Pulmonary artery endothelial cell (primary cell): Measurements from ENCODE around the gene ECT2L. TPM values are rescaled to one million over a fixed set of nuclear protein-coding genes. Genes with fewer than 3 reads are reported as not detected.

Experiments used
- DNase-seq: peaks from one replicate; pipeline ENCODE4 v3.0.0-alpha.2; 2011; ENCODE audit warnings: low read depth, low spot score
- total RNA-seq: library from RNA; depleted of rRNA; stranded (reverse); fragments of >200 nt; gene quantifications from 2 replicates; pipeline ENCODE4 v1.2.3, GENCODE V29; 2014

ECT2L gene
- total RNA-seq = not detected in 2 replicates

DNA sequence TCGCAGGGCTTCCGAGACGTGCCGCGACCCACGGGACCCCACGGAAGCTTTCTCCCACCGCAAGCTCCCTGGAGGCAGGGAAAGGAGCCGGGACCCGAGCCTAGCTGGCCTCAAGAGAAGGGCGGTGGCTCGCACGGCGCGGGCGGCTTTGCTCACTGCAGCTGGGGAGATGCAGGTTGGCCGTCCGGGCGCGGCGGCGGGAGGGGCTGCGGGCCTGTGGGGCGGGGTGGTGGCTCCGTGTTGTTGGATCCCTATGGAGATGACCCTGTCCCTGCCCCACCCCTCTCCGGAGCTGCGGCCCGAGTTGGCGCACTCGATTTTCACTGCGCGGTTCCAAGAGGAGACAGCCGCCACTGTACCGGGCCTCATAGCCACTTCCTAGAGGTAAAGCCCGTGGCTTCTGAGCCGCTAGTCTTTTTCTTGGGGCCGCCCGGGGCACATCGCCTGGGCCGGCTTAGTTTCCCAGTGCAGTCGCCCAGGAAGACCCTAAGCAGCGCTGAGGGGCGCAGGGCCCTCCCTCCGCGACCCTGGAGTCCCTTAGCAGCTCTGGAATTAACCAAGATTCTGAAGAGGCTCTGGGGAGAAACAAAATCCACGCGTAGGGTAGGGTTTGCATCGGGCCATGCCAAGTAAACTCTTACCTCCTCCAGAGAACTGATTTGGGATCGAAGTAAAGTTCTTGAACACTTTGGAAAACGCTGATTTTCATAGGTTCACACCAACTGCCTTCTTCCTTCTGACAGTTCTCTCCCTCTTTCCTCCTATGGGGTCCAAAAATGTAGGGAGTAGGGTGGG lies at the start of gene ECT2L:
TSS of gene ECT2L (plus strand) at position 279 of the 795 bp plus-strand sequence. CDS start 17,188 bp downstream, outside the sequence.
- no peak for DNase-seq

DNA sequence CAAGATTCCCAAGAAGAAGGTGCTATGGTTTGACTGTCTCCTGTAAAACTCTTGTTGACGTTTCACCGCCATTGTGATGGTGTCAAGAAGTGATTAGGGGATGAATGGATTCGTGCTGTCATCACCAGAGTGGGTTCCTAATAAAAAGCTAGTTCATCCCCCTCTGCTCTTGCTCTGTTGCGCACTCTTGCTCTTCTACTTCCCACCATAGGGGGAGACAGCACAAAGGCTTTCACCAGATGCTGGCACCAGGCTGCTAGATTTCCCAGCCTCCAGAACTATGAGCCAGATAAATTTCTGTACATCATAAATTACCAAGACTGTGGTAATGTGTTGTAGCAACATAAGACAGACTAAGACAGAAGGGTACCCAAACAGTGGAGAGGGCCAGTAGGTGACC lies 43.9 kb upstream of the ECT2L start:
- no peak for DNase-seq

GRCh38 chr6:138757136-138757535 lies 38.8 kb upstream of the ECT2L start:
- DNase-seq = no peak

DNA sequence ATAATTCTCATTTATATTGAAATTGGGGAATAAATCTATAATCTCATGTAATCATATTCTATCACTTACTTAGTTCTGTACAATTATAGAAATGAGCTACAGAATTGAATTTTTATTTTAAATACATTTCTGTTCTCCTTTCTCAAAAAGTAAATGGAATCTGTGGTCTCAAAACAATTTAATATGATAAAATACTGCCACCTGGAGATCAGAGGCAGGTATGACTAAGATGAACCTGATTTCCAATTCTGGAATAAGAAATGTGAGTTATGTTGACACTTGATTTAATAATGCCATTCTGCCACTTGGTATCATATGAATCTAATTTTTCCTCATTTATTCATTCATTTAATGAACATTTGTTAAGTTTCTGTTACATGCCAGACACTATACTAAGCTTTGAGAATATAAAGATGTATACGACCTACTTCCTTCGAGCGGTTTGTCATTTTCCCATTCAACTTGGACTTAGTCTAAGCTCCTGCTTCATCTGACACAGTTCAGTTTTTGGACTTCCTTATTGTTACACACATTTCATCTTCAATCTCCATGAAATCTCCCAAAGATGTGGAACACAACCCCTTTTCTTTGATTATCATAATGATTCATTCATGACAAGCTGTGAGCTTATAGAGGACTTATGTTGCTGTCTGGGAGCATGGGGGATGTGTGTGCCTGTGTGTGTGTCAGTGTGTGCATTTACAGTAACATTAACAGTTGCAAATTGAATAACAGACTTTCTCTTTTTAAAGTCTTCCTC lies 29.8 kb upstream of the ECT2L start:
- peak; percentile 19 for DNase-seq

DNA sequence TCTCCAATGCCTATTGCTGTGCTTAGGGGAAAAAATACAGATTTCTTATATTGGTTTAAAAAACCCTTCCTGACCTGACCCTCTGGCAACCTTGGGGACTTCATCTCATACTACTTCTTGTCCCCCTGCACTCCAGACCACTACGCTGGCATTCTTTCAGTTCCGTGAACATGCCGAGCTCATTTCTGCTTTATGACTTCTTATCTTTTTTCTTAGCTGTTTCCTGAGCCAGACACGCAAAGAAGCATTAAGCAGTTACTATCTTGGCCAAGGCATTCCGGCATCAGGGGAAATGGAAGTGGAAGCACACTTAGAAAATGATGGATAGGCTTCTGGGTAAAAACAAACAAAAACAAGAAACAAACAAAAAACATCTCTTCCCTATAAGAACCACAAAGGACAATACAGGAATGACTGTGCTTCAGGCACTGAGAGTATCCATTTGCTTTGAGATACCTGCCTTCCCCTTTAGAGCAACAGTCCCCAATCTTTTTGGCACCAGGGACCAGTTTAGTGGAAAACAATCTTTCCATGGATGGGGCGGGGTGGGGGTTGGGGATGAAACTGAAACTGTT lies 26.7 kb upstream of the ECT2L start:
- peak; percentile 57 for DNase-seq

DNA sequence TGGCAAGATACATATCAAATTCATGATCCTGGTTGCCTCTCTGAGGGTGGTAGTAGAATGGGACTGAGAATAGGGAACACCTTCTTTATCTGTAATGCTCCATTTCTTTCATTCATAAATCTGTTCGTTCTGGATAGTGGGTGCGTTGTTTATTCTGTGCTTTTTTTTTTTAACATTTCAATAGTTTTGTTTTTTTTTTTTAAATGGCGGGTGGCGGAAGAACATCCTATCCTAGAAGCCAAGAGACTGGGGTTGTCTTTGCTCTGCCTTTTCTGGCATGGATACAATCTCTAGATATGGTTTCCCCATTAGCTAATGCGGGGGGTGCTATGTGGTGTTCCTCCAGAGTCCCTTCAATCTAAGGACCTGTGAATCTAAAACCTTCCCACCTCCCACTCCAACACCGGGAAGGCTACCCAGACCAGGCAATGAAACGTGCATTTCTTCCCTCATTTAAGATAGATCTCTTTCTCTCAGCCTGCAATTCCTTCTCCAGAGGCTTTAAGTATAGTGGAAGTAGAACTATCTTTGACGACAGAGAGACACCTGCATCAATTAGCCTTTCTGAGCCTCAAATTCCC lies 23.2 kb upstream of the ECT2L start:
- DNase-seq = no peak

GRCh38 chr6:138773177-138774091 lies 22.5 kb upstream of the ECT2L start, which contains the start of gene CCDC28A:
CCDC28A (plus strand) TSS chr6:138773769; CDS start chr6:138776121, 2,352 bp downstream.
- peak; percentile 84 for DNase-seq

- DNase-seq = no peak
These were observed 21.5 kb upstream of the ECT2L start for GRCh38 chr6:138774370-138774769.

- DNase-seq = no peak
These were observed 19.2 kb upstream of the ECT2L start for GRCh38 chr6:138776659-138777058.

DNA sequence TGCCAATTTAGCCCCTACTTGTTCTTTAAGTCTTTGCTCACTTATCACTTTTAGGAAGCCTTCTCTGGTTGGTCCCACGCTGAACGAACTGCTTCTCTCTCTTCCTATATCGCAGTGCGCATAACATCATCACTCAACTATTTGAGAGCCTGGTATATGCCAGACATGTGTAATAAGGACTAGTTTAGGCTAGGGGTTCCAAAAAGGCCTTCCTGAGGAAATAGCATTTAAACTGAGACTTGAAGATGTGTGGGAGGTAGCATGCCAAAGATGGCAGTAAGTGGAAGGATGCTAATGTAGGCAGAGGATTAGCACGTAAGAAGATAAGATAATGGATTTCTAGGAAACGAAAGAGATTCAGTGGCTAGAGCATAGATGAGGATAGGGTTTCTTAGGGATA lies 17.6 kb upstream of the ECT2L start:
- no peak for DNase-seq

GRCh38 chr6:138782243-138782642 lies 13.6 kb upstream of the ECT2L start:
- no peak for DNase-seq

- DNase-seq = no peak
These were observed 10.8 kb upstream of the ECT2L start for GRCh38 chr6:138785079-138785478.

- no peak for DNase-seq
These were observed 9.9 kb upstream of the ECT2L start for GRCh38 chr6:138785980-138786379.

- no peak for DNase-seq
These were observed 8.7 kb upstream of the ECT2L start for GRCh38 chr6:138787138-138787537.

GRCh38 chr6:138796771-138797170 lies 884 bp downstream of the ECT2L start:
- DNase-seq = no peak

GRCh38 chr6:138797806-138798446 lies 2.0 kb downstream of the ECT2L start:
- DNase-seq = no peak

DNA sequence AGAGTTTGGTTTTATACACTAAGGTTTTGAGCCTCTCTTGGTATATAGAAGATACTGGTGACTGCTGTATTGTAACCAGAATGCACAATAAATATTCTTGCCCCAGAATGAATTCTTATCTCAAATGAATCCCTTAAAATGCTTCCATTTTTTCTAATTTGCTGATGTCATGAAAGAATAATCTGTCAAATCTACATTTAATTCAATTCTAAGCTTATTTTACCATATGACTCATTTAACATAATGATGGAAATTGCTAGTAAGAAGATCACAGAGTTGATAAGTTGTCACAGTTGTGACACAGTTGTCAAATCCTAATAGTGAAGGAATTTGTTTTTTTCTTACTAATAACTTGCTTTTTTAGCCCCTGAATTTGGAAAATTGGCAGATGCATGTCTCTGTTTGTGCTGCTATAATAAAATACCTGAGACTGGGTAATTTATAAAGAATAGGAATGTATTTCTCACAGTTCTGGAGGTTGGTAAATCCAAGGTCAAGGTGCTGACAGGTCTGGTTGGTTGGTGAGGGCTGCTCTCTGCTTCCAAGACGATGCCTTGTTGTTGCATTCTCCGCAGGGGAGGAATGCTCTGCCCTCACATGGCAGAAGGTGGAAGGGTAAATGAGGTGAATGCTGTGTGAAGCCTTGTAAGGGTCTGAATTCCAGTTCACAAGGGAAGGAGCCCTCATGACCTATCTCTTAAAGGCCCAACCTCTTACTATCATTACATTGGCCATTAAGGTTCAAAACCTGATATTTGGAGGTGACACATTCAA lies 4.7 kb downstream of the ECT2L start:
- DNase-seq = no peak

DNA sequence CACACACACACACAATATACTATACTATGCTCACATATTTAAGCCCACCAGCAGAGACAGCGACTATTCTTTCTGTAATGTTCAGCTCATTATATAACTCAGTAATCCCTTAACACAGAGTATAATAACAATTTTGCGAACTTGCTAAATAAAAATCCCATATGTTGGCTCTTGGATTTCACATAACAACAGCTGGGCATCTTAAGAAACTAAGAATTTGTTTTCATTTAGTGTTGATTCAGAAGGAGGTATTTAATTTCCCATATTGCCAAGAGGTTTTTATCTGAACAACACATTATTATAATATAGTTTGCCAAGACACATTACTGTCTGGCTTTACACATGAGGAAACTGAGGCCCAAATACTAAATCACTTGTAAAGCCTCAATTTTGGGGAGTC lies 7.4 kb downstream of the ECT2L start:
- no peak for DNase-seq

DNA sequence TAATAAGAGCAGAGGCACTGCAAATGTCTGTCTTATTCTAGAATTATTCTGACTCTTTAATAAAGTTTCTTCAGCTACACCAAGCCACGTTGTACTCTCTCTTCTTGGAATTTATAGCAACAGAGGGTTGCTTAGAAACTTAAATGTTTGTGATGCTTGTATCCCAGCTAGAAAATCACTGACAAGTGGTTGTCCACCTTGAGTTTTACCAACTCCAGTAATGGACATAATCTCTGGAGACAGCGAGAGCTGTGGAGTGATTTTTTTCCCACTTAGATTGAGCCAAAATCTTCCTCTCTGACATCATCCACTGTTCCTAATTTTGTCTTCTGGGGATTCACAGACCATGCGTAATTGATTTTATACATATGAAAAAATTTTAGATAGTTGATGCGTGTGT lies 8.0 kb downstream of the ECT2L start:
- DNase-seq = no peak
